DND-41 (cell line): Measurements from ENCODE around the gene KIF1A.

Experiments used
- ATAC-seq: fragments of 200-7000 bp; cut with Tn5 transposase; 3 replicates; pipeline ENCODE4 v1.9.1; 2021; ENCODE audit warnings: low read depth; ENCODE audit not compliant: insufficient read depth
- DNase-seq: peaks from one replicate; pipeline ENCODE4 v3.0.0-alpha.2; 2020
- H2AFZ ChIP-seq: 2 replicates; pipeline ENCODE4 v1.6.0; 2012; ENCODE audit warnings: low read depth, low read length
- H3K27ac ChIP-seq: 2 replicates; pipeline ENCODE4 v1.5.1; 2012; ENCODE audit warnings: low read length, inconsistent platforms
- H3K27me3 ChIP-seq: fragments of 200-600 bp; sonication (generic); 2 replicates; pipeline ENCODE4 v1.6.0; 2012; ENCODE audit warnings: low read length, mild to moderate bottlenecking, inconsistent platforms; ENCODE audit not compliant: insufficient read depth, poor library complexity
- H3K36me3 ChIP-seq: 2 replicates; pipeline ENCODE4 v1.5.1; 2012; ENCODE audit warnings: low read length, inconsistent platforms; ENCODE audit not compliant: insufficient read depth
- H3K4me1 ChIP-seq: 2 replicates; pipeline ENCODE4 v1.5.1; 2012; ENCODE audit warnings: mild to moderate bottlenecking, low read length; ENCODE audit not compliant: insufficient read depth
- H3K4me2 ChIP-seq: 2 replicates; pipeline ENCODE4 v1.6.0; 2012; ENCODE audit warnings: mild to moderate bottlenecking, moderate library complexity, low read length, inconsistent platforms; ENCODE audit not compliant: insufficient read depth
- H3K4me3 ChIP-seq, 2 experiments: fragments of 200-600 bp in 1 of 2; shearing (Covaris generic) in 1 of 2; 2 replicates each; pipeline ENCODE4 v1.5.1; 2012 to 2016; ENCODE audit warnings: inconsistent platforms in 2 of 2, low read length in 2 of 2, mild to moderate bottlenecking in 2 of 2, low read depth in 1 of 2, moderate library complexity in 1 of 2
- H3K79me2 ChIP-seq: 2 replicates; pipeline ENCODE4 v1.6.0; 2012; ENCODE audit warnings: low read length, inconsistent platforms; ENCODE audit not compliant: insufficient read depth
- H3K9ac ChIP-seq: 2 replicates; pipeline ENCODE4 v1.6.0; 2012; ENCODE audit warnings: low read depth, mild to moderate bottlenecking, inconsistent platforms, low read length, moderate library complexity
- H3K9me3 ChIP-seq: 2 replicates; pipeline ENCODE4 v1.5.1; 2012; ENCODE audit warnings: low read length, moderate library complexity, mild to moderate bottlenecking, inconsistent platforms; ENCODE audit not compliant: insufficient read depth, severe bottlenecking
- H4K20me1 ChIP-seq: 2 replicates; pipeline ENCODE4 v1.6.0; 2012; ENCODE audit warnings: low read length; ENCODE audit not compliant: insufficient read depth
- EZH2 ChIP-seq: IDR thresholded peaks from 3 replicates; pipeline ENCODE4 v1.6.1; 2012; ENCODE audit warnings: borderline replicate concordance, low read depth, mild to moderate bottlenecking, moderate library complexity, low read length, inconsistent platforms; ENCODE audit not compliant: severe bottlenecking
- TF ChIP-seq, protein P1 (sequence below): IDR thresholded peaks from 2 replicates; pipeline ENCODE4 v1.5.1; 2012; ENCODE audit warnings: borderline replicate concordance, low read length, moderate library complexity, mild to moderate bottlenecking; ENCODE audit not compliant: poor library complexity, severe bottlenecking; ENCODE audit errors: extremely low read depth

The KIF1A gene

DNA sequence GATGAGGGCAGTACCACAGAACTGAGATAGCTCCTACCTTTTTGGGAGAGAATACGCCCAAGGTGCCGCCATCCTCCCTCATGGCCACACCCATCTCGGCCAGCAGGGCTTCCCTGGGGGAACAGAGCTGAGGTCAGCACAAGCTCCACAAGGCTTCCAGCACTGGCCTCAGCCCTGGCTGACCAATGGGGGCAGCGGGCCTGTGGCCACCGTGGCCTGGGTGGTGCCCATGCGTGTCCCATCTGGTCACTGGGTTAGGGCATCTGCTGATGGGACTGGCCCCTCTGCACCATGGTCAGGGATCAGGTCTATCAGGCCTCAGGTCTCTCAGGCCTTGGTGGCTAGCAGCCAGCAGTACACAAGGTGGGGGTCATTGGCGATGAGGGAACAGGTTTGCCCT, 50.9 kb downstream of the KIF1A start:
- Histone ChIP-seq H3K79me2 (no peaks in the 10 kb centered on the region), H3K4me1 (no peaks in the 10 kb centered on the region), H3K4me3 (no peak overlapping the region), H3K36me3 (no peaks in the 10 kb centered on the region), H4K20me1 (peaks cover 3% of the 10 kb centered on the region; the same call in 1 of the 2 replicates), H3K27ac (no peak overlapping the region), H3K4me2 (no peak overlapping the region), H3K27me3 (no peaks in the 10 kb centered on the region), H2AFZ (no peak overlapping the region), H3K9ac (no peak overlapping the region), H3K9me3 (no peaks in the 10 kb centered on the region)
- DNase-seq = no peak
- TF ChIP-seq, protein P1, sequence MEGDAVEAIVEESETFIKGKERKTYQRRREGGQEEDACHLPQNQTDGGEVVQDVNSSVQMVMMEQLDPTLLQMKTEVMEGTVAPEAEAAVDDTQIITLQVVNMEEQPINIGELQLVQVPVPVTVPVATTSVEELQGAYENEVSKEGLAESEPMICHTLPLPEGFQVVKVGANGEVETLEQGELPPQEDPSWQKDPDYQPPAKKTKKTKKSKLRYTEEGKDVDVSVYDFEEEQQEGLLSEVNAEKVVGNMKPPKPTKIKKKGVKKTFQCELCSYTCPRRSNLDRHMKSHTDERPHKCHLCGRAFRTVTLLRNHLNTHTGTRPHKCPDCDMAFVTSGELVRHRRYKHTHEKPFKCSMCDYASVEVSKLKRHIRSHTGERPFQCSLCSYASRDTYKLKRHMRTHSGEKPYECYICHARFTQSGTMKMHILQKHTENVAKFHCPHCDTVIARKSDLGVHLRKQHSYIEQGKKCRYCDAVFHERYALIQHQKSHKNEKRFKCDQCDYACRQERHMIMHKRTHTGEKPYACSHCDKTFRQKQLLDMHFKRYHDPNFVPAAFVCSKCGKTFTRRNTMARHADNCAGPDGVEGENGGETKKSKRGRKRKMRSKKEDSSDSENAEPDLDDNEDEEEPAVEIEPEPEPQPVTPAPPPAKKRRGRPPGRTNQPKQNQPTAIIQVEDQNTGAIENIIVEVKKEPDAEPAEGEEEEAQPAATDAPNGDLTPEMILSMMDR = no peak
- TF ChIP-seq EZH2 = no peak
- no peak for ATAC-seq

DNA sequence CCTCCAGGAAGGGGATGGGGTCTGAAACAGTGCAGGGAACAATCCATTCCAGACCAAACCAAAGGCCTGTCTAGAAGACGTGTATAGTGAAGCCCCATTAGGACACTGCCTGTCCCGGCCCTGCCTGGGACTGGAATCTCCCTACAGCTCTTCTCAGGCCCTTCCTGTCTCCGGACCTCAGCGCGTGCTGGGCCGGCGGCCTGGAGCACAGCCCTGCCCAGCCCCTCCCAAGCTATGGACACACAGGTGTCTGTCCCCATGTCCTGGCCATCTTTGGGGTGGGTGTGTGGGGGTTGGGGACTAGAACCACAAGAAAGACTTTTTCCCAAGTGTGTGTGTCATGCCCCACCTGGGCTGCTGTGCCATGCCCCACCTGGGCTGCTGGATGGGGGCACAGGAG, 51.8 kb downstream of the KIF1A start:
- Histone ChIP-seq H3K4me3 (no peak overlapping the region), H3K4me2 (no peak overlapping the region)

DNA sequence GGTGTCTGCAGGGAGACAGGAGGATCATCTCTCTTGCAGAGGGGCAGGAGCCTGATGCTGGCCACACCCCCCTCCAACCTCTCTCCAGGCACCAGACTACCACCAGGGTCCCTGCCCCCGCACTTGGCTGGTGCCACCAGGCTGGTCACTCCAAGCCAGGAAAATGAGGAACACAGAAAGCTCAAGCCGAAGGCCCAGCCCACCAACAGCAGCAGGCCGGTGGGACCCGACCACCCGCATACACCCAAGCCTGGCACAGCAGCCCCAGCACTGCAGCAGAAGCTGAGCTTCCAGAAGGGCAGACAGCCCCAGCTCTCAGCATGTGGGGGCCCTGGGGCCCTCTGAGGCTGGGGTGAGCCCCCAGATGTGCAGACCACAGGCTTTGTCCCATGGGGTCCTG, 52.7 kb downstream of the KIF1A start:
- Histone ChIP-seq H3K27ac (no peak overlapping the region), H3K4me3 (no peak overlapping the region), H4K20me1 (0 out of 2 replicates have a peak, but pooled peaks cover 6% of the 10 kb centered on the region), H3K79me2 (no peaks in the 10 kb centered on the region), H3K36me3 (no peaks in the 10 kb centered on the region), H2AFZ (no peak overlapping the region), H3K27me3 (no peaks in the 10 kb centered on the region), H3K9me3 (no peaks in the 10 kb centered on the region), H3K4me1 (no peaks in the 10 kb centered on the region), H3K9ac (no peak overlapping the region), H3K4me2 (no peak overlapping the region)
- DNase-seq (no peak), ATAC-seq (no peak)
- TF ChIP-seq, protein P1 = no peak
- no peak for TF ChIP-seq EZH2

More for the DNA sequence above, 51.8 kb downstream of the KIF1A start:
- H3K4me1 ChIP-seq = no peaks in the 10 kb centered on the region
- no peak overlapping the region for H2AFZ ChIP-seq
- no peak overlapping the region for H3K27ac ChIP-seq
- DNase-seq = no peak
- no peaks in the 10 kb centered on the region for H3K27me3 ChIP-seq
- ATAC-seq = no peak
- no peaks in the 10 kb centered on the region for H3K79me2 ChIP-seq
- H3K36me3 ChIP-seq = no peaks in the 10 kb centered on the region
- TF ChIP-seq, protein P1 = no peak
- no peak for TF ChIP-seq EZH2
- no peak overlapping the region for H3K9ac ChIP-seq
- peaks cover 3% of the 10 kb centered on the region; the same call in 1 of the 2 replicates for H4K20me1 ChIP-seq
- H3K9me3 ChIP-seq = no peaks in the 10 kb centered on the region

- no peak overlapping the region for H3K27ac ChIP-seq
- H3K4me2 ChIP-seq = no peak overlapping the region
- no peaks in the 10 kb centered on the region for H3K4me1 ChIP-seq
- H3K9ac ChIP-seq = no peak overlapping the region
- no peaks in the 10 kb centered on the region for H3K9me3 ChIP-seq
- H3K27me3 ChIP-seq = no peaks in the 10 kb centered on the region
- H2AFZ ChIP-seq = no peak overlapping the region
- H4K20me1 ChIP-seq = 0 out of 2 replicates have a peak, but pooled peaks cover 9% of the 10 kb centered on the region
- no peak for ATAC-seq
- H3K36me3 ChIP-seq = no peaks in the 10 kb centered on the region
- TF ChIP-seq EZH2 = no peak
- TF ChIP-seq, protein P1 = no peak
- H3K4me3 ChIP-seq = no peak overlapping the region
- H3K79me2 ChIP-seq = no peaks in the 10 kb centered on the region
- no peak for DNase-seq
Measured at GRCh38 chr2:240766072-240766471, 53.9 kb downstream of the KIF1A start.
